K562 (cell line): ENCODE data around the gene NYAP1.
"Not testable (repeated sequence)": the region's sequence is repeated elsewhere in the genome, so short reads cannot be mapped to it uniquely, and the experiment has no call there.

Experiments used
- C11orf30 ChIP-seq: fragments of 450-650 bp; IDR thresholded peaks from 2 replicates; pipeline ENCODE4 v1.6.1; 2016; ENCODE audit warnings: low read depth, mild to moderate bottlenecking
- EGR1 ChIP-seq: fragments of 450-650 bp; conservative IDR thresholded peaks from 2 replicates; pipeline ENCODE4 v1.6.1; 2017; ENCODE audit warnings: mild to moderate bottlenecking
- MEF2A ChIP-seq: IDR thresholded peaks from 2 replicates; pipeline ENCODE4 v1.6.1; 2011; ENCODE audit warnings: low read depth, mild to moderate bottlenecking, low read length, moderate library complexity; ENCODE audit not compliant: control insufficient read depth
- TAF1 ChIP-seq: IDR thresholded peaks from 2 replicates; pipeline ENCODE4 v1.6.1; 2011; ENCODE audit warnings: mild to moderate bottlenecking, low read length, moderate library complexity; ENCODE audit not compliant: insufficient read depth, control insufficient read depth, severe bottlenecking; ENCODE audit errors: extremely low read depth
- TF ChIP-seq, protein P1 (sequence below), 3 experiments: IDR thresholded peaks in 2 of 3; conservative IDR thresholded peaks in 1 of 3; 2 replicates each; pipeline ENCODE4 v1.5.1; 2011 to 2012; ENCODE audit warnings: low read length in 3 of 3, mild to moderate bottlenecking in 3 of 3, control low read depth in 2 of 3, improper control_type of control experiment in 1 of 3, inconsistent platforms in 1 of 3, low read depth in 1 of 3, mixed read lengths in 1 of 3, moderate library complexity in 1 of 3; ENCODE audit not compliant: insufficient read depth in 2 of 3
- TF ChIP-seq, protein P2 (sequence below): sonication (generic); formaldehyde crosslinking; IDR thresholded peaks from 2 replicates; pipeline ENCODE4 v1.8.1; 2023; ENCODE audit warnings: mild to moderate bottlenecking, missing genetic modification reagents, moderate library complexity

DNA sequence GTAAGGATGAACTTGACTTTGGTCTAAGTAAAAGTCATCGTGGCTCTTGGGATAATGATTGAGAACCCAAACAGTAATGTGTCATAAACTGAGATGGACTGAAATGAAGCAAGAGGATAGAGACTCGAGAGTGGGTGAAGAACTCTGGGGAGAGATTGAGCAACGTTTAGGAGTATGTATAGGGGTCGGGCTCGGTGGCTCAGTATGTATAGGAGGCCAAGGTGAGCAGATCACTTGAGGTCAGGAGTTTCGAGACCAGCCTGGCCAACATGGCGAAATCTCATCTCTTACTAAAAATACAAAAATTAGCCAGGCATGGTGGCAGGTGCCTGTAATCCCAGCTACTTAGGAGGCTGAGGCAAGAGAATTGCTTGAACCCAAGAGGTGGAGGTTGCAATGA, 57.6 kb downstream of the NYAP1 start:
- not testable (repeated sequence) for TF ChIP-seq EGR1, C11orf30, MEF2A, TAF1
- TF ChIP-seq, protein P1, sequence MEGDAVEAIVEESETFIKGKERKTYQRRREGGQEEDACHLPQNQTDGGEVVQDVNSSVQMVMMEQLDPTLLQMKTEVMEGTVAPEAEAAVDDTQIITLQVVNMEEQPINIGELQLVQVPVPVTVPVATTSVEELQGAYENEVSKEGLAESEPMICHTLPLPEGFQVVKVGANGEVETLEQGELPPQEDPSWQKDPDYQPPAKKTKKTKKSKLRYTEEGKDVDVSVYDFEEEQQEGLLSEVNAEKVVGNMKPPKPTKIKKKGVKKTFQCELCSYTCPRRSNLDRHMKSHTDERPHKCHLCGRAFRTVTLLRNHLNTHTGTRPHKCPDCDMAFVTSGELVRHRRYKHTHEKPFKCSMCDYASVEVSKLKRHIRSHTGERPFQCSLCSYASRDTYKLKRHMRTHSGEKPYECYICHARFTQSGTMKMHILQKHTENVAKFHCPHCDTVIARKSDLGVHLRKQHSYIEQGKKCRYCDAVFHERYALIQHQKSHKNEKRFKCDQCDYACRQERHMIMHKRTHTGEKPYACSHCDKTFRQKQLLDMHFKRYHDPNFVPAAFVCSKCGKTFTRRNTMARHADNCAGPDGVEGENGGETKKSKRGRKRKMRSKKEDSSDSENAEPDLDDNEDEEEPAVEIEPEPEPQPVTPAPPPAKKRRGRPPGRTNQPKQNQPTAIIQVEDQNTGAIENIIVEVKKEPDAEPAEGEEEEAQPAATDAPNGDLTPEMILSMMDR (IDR thresholded peaks at IDR 0.05 in 2 of 3, conservative IDR thresholded peaks at IDR 0.05 in 1 of 3; ENCODE audit: insufficient read depth in 2 of 3, low read depth in 1 of 3, low read length in 3 of 3), result not testable (repeated sequence)
- TF ChIP-seq, protein P2, sequence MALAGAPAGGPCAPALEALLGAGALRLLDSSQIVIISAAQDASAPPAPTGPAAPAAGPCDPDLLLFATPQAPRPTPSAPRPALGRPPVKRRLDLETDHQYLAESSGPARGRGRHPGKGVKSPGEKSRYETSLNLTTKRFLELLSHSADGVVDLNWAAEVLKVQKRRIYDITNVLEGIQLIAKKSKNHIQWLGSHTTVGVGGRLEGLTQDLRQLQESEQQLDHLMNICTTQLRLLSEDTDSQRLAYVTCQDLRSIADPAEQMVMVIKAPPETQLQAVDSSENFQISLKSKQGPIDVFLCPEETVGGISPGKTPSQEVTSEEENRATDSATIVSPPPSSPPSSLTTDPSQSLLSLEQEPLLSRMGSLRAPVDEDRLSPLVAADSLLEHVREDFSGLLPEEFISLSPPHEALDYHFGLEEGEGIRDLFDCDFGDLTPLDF (CRISPR knock-in tag), result not testable (repeated sequence)
